Cardiac muscle cell (in vitro differentiated cells and primary cell): Measurements from ENCODE around the gene TRAF7. TPM values are rescaled to one million over a fixed set of nuclear protein-coding genes. Genes with fewer than 3 reads are reported as not detected.
A peak's percentile ranks its signal among the peaks of the same experiment; 100 is the strongest.

Experiments
- DNase-seq, 2 donors: peaks; one replicate each; pipeline versions ENCODE4 v3.0.0 to v3.0.0-alpha.2; 2010 to 2017; ENCODE audit warnings: low read depth in 1 of 2, low spot score in 1 of 2
- H3K27ac ChIP-seq: fragments of 200-600 bp; sonication (generic); 2 replicates; pipeline ENCODE4 v1.5.1; 2016
- H3K27me3 ChIP-seq: fragments of 200-600 bp; sonication (generic); 2 replicates; pipeline ENCODE4 v1.6.0; 2016; ENCODE audit warnings: control low read depth
- H3K36me3 ChIP-seq: fragments of 200-600 bp; sonication (generic); 2 replicates; pipeline ENCODE4 v1.5.1; 2016; ENCODE audit warnings: control low read depth
- H3K4me1 ChIP-seq: fragments of 200-600 bp; sonication (generic); 2 replicates; pipeline ENCODE4 v1.8.1; 2017; ENCODE audit warnings: low read depth, mild to moderate bottlenecking, mixed run types
- H3K4me3 ChIP-seq: fragments of 200-600 bp; sonication (generic); 2 replicates; pipeline ENCODE4 v1.5.1; 2016; ENCODE audit warnings: mild to moderate bottlenecking
- H3K9me3 ChIP-seq: fragments of 200-600 bp; sonication (generic); 2 replicates; pipeline ENCODE4 v1.5.1; 2017; ENCODE audit warnings: low read depth, mild to moderate bottlenecking, control low read depth
- CTCF ChIP-seq: IDR thresholded peaks from 2 replicates; pipeline ENCODE4 v1.5.1; 2012; ENCODE audit warnings: low read depth, mild to moderate bottlenecking, low read length
- polyA plus RNA-seq: library from polyadenylated mRNA; unstranded; fragments of >200 nt; fragmentation: Nextera tagmentation; extraction: Ambion mirVana; gene quantifications from 2 replicates; pipeline ENCODE4 v1.2.1, GENCODE V29; 2016
- total RNA-seq: library from RNA; depleted of rRNA; stranded (reverse); fragments of >200 nt; gene quantifications from 2 replicates; pipeline ENCODE4 v1.2.3, GENCODE V29; 2016

Gene TRAF7
- total and polyA plus RNA-seq, 2 experiments from 2014 or later: 37.4 to 67.5 TPM

- H3K36me3 ChIP-seq: peaks cover 5% of the 10 kb centered on the region
- H3K27me3 ChIP-seq: no peaks in the 10 kb centered on the region
- no peak for DNase-seq
- H3K4me1 ChIP-seq: peaks cover 26% of the 10 kb centered on the region
- H3K4me3 ChIP-seq: no peak overlapping the region
- H3K9me3 ChIP-seq: no peaks in the 10 kb centered on the region
- no peak for TF ChIP-seq CTCF
- H3K27ac ChIP-seq: peak overlapping the region; percentile 81
Measured at GRCh38 chr16:2209258-2210008, 53.9 kb downstream of the TRAF7 start.

- Histone ChIP-seq H3K27ac (peak overlapping the region; percentile 81), H3K9me3 (no peaks in the 10 kb centered on the region), H3K4me3 (no peak overlapping the region), H3K27me3 (no peaks in the 10 kb centered on the region), H3K4me1 (peaks cover 26% of the 10 kb centered on the region), H3K36me3 (peaks cover 5% of the 10 kb centered on the region)
- TF ChIP-seq CTCF: no peak
- no peak for DNase-seq
Measured at GRCh38 chr16:2210009-2210332, 54.4 kb downstream of the TRAF7 start.

GRCh38 chr16:2210386-2211365 is 55.1 kb downstream of the TRAF7 start, which contains the start of gene BRICD5:
BRICD5 (minus strand) TSS chr16:2210863; CDS start chr16:2210833, 30 bp downstream.
- peak within 1 kb of the TSS; percentile 81 for H3K27ac ChIP-seq
- DNase-seq: peak in 1 of 2 donors; percentile 57
- no peaks in the 10 kb centered on the region for H3K27me3 ChIP-seq
- no peak within 1 kb of the TSS for H3K4me3 ChIP-seq
- peaks cover 26% of the 10 kb centered on the region for H3K4me1 ChIP-seq
- H3K36me3 ChIP-seq: peaks cover 5% of the 10 kb centered on the region
- TF ChIP-seq CTCF: no peak
- H3K9me3 ChIP-seq: no peaks in the 10 kb centered on the region

- Histone ChIP-seq H3K4me3 (no peak overlapping the region), H3K27me3 (no peaks in the 10 kb centered on the region), H3K27ac (peak overlapping the region; percentile 81), H3K4me1 (peaks cover 22% of the 10 kb centered on the region), H3K9me3 (no peaks in the 10 kb centered on the region), H3K36me3 (peaks cover 5% of the 10 kb centered on the region)
- DNase-seq: no peak
- TF ChIP-seq CTCF: no peak
Measured at GRCh38 chr16:2211923-2212347, 56.4 kb downstream of the TRAF7 start.

GRCh38 chr16:2212362-2213324 is 57.1 kb downstream of the TRAF7 start:
- Histone ChIP-seq H3K36me3 (peaks cover 5% of the 10 kb centered on the region), H3K27ac (peak overlapping the region; percentile 81), H3K27me3 (no peaks in the 10 kb centered on the region), H3K4me3 (peak overlapping the region; percentile 94), H3K9me3 (no peaks in the 10 kb centered on the region), H3K4me1 (peaks cover 22% of the 10 kb centered on the region)
- no peak for TF ChIP-seq CTCF
- DNase-seq: no peak
